ENCODE measurements around the gene FCN3. TPM values are rescaled to one million over a fixed set of nuclear protein-coding genes. Genes with fewer than 3 reads are reported as not detected.

FCN3 gene
- total RNA-seq, 1 donor from 2014 or later, result not detected

- no peak for DNase-seq (ENCODE audit: low read depth in 2 of 2)
Observed at GRCh38 chr1:27358038-27358927, 16.3 kb downstream of the FCN3 start.

DNA sequence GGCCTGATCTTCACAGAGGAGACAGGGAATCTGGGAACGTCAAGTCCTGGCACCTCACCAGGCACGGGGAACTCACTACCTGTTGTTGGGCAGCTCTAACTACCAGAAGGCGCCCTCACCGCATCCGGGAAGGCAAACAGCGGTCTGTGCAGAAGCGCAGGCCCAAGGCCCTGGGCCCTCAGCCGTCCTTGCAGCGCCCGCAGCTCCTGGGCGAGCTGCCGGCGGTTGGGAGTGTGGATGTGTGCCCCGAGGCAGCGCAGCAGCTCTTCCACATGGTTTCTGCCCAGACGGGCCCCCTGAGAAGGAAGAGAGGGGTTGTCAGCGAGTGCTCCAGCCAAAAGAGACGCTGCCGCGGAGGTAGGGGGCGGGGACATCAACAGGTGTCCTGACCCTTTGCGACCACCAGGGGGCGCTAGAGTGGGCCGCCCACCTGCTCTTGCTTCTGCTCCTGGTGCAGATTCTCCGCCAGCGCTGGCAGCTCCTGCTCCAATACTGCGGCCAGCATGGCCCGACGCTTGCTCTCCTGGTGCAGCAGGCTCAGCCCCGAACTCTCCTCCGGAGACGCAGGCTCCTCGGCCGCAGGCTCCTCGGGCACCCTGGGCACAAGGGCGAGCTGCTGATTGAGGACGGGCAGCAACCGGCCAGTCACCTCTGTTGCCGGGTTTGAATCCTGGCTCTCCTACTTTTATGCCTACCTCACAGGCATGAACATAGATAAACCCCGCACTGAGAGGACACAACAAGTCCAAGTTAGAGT lies 17.2 kb downstream of the FCN3 start:
- peak; percentile 57 to 78 for DNase-seq (ENCODE audit: low read depth in 2 of 2)

- peak in 1 of 2 donors; percentile 21 for DNase-seq (ENCODE audit: low read depth in 2 of 2)
Observed at GRCh38 chr1:27356619-27357280, 17.9 kb downstream of the FCN3 start.

- DNase-seq (ENCODE audit: low read depth in 2 of 2), result no peak
Observed at GRCh38 chr1:27356277-27356618, 18.4 kb downstream of the FCN3 start.

GRCh38 chr1:27355683-27356082 lies 18.9 kb downstream of the FCN3 start:
- no peak for DNase-seq (ENCODE audit: low read depth in 2 of 2)

GRCh38 chr1:27353629-27354028 lies 21.0 kb downstream of the FCN3 start:
- no peak for DNase-seq (ENCODE audit: low read depth in 2 of 2)

GRCh38 chr1:27353166-27353565 lies 21.5 kb downstream of the FCN3 start:
- no peak for DNase-seq (ENCODE audit: low read depth in 2 of 2)

- DNase-seq (ENCODE audit: low read depth in 2 of 2), result no peak
Observed at GRCh38 chr1:27351541-27352107, 23.0 kb downstream of the FCN3 start.

DNA sequence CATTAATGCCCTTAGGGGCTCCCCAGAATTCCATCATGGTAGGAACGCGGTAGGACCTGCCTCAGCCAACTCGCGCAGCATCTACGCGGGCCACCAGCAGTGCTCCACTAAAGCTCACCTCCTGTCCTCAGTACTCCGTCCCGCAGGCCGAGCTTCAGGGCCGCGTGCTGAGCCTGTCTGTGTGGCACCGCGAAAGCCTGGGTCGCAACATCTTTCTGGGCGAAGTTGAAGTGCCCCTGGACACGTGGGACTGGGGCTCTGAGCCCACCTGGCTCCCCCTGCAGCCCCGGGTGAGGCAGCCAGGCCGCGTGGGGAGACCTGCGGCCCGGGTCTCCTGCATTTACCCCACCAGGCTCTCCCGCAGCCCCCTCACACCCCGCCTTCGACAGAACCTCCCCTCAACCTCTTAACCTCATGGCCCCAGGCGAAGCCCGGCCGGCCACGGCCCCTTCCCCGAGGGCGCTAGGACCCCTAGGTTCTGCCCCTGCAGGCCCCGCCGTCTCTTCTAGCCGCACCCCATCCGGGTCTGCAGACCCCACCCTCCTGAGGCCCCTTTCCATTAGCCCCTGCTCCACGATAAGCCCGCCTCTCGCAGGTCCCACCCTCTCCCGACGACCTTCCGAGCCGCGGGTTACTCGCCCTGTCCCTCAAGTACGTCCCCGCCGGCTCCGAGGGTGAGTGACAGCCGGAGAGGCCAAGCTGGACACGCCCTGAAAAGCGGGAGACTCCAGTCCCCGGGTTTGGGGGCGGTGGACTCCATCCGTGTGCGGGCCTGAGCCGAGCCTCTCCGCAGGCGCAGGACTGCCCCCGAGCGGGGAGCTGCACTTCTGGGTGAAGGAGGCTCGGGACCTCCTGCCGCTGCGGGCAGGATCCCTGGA lies 23.7 kb downstream of the FCN3 start:
- DNase-seq (ENCODE audit: low read depth in 2 of 2), result peak in 1 of 2 donors; percentile 12

DNA sequence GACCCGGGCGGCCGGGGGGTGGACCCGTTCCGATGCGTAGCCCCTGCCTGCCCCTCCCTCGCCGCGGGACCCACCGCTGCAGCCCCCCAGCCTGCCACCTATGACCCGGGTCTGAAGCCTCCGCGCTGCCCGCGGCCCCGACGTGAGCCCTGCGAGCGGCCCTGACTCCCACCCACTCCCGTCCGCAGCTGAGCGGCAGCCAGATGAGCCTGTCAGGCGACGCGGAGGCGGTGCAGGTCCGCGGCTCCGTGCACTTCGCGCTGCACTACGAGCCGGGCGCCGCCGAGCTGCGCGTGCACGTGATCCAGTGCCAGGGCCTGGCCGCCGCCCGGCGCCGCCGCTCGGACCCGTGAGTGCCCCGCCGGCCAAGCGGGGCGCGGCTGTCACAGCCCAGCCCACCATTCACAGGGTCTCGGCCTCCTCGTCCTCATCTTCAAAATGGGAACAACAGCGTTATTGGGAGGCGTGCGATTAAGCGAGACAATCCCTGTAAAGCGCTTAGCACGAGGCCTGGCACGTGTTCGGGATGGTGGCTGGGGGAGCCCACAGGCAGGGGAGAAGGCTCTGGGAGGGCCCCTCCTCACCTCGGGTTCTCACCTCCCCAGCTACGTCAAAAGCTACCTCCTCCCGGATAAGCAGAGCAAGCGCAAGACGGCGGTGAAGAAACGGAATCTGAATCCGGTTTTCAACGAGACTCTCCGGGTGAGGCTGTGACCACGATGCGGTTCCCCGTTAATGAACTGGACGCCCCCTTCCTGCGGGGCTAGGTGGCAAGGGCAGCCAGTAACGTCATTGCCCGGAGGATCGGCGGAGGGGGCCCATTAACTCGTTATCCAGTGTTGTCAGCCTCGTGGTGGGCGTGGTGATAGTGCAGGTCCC lies 24.6 kb downstream of the FCN3 start:
- peak; percentile 73 to 79 for DNase-seq (ENCODE audit: low read depth in 2 of 2)

DNA sequence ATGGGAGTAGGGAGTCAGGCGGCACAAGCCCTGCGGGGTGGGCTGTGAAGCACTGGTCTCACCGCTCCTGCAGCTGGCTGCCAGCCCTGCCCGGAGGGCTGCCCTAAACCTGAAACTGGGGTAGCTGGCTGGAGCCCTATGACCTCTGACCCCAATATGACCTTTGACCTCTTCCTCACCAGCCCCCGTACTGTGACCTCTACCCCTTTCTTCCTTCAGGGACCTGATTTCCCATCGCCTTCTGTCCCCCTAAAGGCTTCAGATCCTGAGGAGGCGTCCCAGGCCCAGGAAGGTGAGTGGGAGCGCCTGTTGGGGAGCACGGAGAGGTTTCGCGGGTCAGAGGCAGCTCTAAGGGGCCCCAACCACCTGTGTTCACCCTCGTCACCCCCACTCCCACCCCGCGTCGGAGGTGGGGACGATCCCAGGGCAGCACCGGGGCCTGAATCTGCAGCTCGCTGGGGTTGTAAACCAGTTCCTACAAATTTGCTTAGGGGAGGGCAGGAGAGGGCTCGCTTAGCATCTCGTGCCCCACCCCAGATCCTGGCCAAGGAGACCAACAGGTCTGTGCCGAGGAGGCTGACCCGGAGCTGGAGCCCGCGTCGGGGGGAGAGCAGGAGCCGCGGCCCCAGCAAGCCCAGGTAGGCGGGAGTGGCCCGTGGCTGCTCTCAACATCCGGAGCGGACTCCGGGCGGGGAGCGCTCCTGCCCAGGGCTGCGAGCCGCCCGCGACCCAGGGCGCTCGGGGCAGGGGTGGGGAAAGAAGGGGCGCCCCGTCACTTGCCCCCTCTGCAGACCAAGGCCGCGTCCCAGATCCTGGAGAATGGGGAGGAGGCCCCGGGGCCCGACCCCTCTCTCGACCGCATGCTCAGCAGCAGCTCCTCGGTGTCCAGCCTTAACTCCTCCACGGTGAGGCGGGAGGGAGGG lies 25.5 kb downstream of the FCN3 start:
- DNase-seq (ENCODE audit: low read depth in 2 of 2), result peak in 1 of 2 donors; percentile 14

DNA sequence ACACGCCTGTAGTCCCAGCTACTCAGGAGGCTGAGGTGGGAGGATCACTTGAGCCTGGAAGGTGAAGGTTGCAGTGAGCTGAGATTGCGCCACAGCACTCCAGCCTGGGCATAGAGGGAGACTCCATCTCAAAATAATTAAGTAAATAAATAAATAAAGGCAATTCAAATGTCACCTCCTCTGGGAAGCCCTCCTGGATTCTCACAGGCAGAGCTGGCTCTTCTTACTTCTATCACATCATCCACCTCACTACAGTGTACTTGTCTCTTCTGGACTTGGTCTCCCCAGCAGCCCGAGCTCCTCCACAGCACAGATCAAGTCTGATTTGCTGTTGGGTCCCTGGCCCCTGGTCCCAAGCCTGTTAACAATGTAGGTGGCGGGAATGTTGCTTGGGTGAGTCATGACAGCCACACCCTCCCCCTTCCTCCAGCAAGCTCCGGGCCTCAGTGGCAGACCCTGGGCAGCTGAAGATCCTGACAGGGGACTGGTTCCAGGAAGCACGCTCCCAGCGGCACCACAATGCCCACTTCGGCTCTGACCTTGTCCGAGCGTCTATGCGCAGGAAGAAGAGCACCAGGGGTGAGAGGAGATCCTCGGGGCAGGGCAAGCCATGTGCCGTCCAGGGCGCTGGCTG lies 27.5 kb downstream of the FCN3 start:
- DNase-seq (ENCODE audit: low read depth in 2 of 2), result peak in 1 of 2 donors; percentile 15

- DNase-seq (ENCODE audit: low read depth in 2 of 2), result no peak
Observed at GRCh38 chr1:27346357-27346756, 28.3 kb downstream of the FCN3 start.

GRCh38 chr1:27345272-27345671 lies 29.4 kb downstream of the FCN3 start:
- no peak for DNase-seq (ENCODE audit: low read depth in 2 of 2)

DNA sequence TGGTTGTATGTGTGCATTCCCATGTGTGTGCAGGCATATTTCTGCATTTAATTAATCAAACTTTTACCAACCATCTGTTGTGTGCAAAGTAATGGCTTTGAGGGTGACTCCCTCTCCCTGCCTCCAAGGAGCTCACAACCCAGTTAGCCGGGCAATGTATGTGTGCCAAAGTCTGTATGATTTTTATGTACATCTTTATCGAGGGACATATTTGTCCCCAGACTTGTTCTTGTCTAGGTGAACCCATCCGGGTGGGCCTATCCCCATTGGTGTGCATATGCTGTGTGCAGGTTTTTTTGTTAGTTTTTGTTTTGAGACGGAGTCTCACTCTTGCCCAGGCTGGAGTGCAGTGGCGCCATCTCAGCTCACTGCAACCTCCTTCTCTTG lies 31.0 kb downstream of the FCN3 start:
- no peak for DNase-seq (ENCODE audit: low read depth in 2 of 2)

- DNase-seq (ENCODE audit: low read depth in 2 of 2), result no peak
Observed at GRCh38 chr1:27342778-27343638, 31.6 kb downstream of the FCN3 start.

DNA sequence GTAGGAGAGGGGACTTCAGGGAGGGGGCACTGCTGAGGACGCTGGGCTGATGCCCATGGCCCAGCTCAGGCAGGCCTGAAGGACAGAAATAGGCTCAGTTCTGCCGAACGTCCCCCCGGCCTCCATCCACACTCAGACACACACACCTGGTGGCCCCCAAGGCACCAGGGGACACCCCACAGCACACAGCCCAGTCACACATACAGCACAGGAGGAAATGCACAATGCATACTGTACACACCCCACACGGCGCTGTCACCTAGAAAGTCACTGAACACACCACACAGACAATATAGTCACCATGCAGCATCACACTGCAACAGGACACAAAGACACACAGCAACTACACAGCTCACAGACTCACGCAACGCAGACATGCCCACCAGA lies 32.2 kb downstream of the FCN3 start:
- DNase-seq (ENCODE audit: low read depth in 2 of 2), result no peak
